K562 (cell line): ENCODE results near the gene LAIR2.

ENCODE experiments used
- ATF7 ChIP-seq: fragments of 450-650 bp; IDR thresholded peaks from 2 replicates; pipeline ENCODE4 v1.7.1; 2014; ENCODE audit warnings: mild to moderate bottlenecking, moderate library complexity
- EP300 ChIP-seq: IDR thresholded peaks from 2 replicates; pipeline ENCODE4 v1.6.1; 2012; ENCODE audit warnings: low read length, improper control_type of control experiment
- EZH2 ChIP-seq: IDR thresholded peaks from 2 replicates; pipeline ENCODE4 v1.6.1; 2012; ENCODE audit warnings: low read depth, mild to moderate bottlenecking, inconsistent platforms, low read length, borderline replicate concordance
- JUNB ChIP-seq: fragments of 450-650 bp; formaldehyde crosslinking; conservative IDR thresholded peaks from 2 replicates; pipeline ENCODE4 v1.4.0; 2020; ENCODE audit warnings: mild to moderate bottlenecking
- PHF21A ChIP-seq: fragments of 450-650 bp; IDR thresholded peaks from 2 replicates; pipeline ENCODE4 v1.6.1; 2017; ENCODE audit warnings: low read depth, borderline replicate concordance
- SMAD4 ChIP-seq: fragments of 250-450 bp; sonication (Bioruptor Pico); conservative IDR thresholded peaks from 2 replicates; pipeline ENCODE4 v1.8.0; 2021; ENCODE audit warnings: inconsistent platforms, mild to moderate bottlenecking, moderate library complexity
- SMC3 ChIP-seq: conservative IDR thresholded peaks from 2 replicates; pipeline ENCODE4 v1.6.1; 2011; ENCODE audit warnings: low read depth, low read length, improper control_type of control experiment; ENCODE audit not compliant: insufficient read depth
- SOX6 ChIP-seq: fragments of 450-650 bp; IDR thresholded peaks from 2 replicates; pipeline ENCODE4 v1.6.1; 2014; ENCODE audit warnings: mild to moderate bottlenecking
- TOE1 ChIP-seq, 2 experiments: fragments of 450-650 bp in 1 of 2; sonication (generic) in 1 of 2; formaldehyde crosslinking in 1 of 2; IDR thresholded peaks; 2 replicates each; pipeline versions ENCODE4 v1.7.1 to v1.8.0; 2016 to 2022; ENCODE audit warnings: borderline replicate concordance in 2 of 2, mild to moderate bottlenecking in 2 of 2, antibody characterized with exemption in 1 of 2, inconsistent platforms in 1 of 2, low read depth in 1 of 2, missing genetic modification reagents in 1 of 2, moderate library complexity in 1 of 2
- ZNF263 ChIP-seq: sonication (generic); formaldehyde crosslinking; IDR thresholded peaks from 2 replicates; pipeline ENCODE4 v1.8.0; 2022; ENCODE audit warnings: mild to moderate bottlenecking, missing genetic modification reagents, borderline replicate concordance
- TF ChIP-seq, protein P1 (sequence below), 3 experiments: IDR thresholded peaks in 2 of 3; conservative IDR thresholded peaks in 1 of 3; 2 replicates each; pipeline ENCODE4 v1.5.1; 2011 to 2012; ENCODE audit warnings: low read length in 3 of 3, mild to moderate bottlenecking in 3 of 3, control low read depth in 2 of 3, improper control_type of control experiment in 1 of 3, inconsistent platforms in 1 of 3, low read depth in 1 of 3, mixed read lengths in 1 of 3, moderate library complexity in 1 of 3; ENCODE audit not compliant: insufficient read depth in 2 of 3

DNA sequence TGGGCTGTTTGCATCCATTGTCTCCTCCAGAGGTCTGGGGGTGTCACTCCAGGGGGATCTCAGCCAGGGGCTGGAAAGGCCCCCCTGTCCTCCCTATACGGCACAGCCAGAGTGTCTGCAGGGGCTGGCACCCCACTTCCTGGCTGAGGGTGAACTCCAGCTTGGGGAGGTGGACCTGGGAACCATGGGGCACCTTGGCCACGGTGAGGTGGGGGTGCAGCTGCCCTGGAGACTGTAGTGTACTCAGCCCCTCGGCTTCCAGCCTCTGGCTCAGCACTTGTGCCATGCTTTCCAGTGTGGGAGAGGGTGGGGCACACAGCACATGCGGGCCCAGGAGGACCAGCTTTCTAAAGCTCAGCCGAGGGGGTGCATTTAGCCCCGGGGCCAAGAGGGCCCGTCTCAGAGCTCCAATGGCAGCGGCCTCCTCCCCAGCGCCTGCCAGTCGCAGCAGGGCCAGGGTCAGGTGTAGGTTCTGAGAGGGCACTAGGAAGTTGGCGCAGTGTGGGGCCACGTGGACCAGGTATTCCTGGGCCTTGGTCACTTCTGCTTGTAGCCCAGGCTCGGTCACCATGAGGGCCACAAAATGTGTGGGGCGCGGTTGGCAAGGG is 40.5 kb upstream of the LAIR2 start:
- TF ChIP-seq JUNB (CRISPR knock-in tag) (no peak), SOX6 (no peak), ZNF263 (CRISPR knock-in tag) (no peak), SMAD4 (CRISPR knock-in tag) (no peak), EZH2 (no peak), EP300 (no peak), PHF21A (no peak), ATF7 (no peak), SMC3 (no peak), TOE1 (IDR thresholded peaks at IDR 0.05; ENCODE audit: borderline replicate concordance) (no peak), TOE1 (CRISPR knock-in tag; IDR thresholded peaks at IDR 0.05; ENCODE audit: borderline replicate concordance, low read depth) (no peak)
- TF ChIP-seq, protein P1, sequence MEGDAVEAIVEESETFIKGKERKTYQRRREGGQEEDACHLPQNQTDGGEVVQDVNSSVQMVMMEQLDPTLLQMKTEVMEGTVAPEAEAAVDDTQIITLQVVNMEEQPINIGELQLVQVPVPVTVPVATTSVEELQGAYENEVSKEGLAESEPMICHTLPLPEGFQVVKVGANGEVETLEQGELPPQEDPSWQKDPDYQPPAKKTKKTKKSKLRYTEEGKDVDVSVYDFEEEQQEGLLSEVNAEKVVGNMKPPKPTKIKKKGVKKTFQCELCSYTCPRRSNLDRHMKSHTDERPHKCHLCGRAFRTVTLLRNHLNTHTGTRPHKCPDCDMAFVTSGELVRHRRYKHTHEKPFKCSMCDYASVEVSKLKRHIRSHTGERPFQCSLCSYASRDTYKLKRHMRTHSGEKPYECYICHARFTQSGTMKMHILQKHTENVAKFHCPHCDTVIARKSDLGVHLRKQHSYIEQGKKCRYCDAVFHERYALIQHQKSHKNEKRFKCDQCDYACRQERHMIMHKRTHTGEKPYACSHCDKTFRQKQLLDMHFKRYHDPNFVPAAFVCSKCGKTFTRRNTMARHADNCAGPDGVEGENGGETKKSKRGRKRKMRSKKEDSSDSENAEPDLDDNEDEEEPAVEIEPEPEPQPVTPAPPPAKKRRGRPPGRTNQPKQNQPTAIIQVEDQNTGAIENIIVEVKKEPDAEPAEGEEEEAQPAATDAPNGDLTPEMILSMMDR (IDR thresholded peaks at IDR 0.05 in 2 of 3, conservative IDR thresholded peaks at IDR 0.05 in 1 of 3; ENCODE audit: insufficient read depth in 2 of 3, low read depth in 1 of 3, low read length in 3 of 3), result no peak
